ENCODE results near the gene COL1A2. TPM values are rescaled to one million over a fixed set of nuclear protein-coding genes. Genes with fewer than 3 reads are reported as not detected.

The COL1A2 gene
- total and polyA plus RNA-seq, 2 donors (not counting 1 experiment from before 2014, with no cell fraction given): 2,400 to 3,638 TPM

DNA sequence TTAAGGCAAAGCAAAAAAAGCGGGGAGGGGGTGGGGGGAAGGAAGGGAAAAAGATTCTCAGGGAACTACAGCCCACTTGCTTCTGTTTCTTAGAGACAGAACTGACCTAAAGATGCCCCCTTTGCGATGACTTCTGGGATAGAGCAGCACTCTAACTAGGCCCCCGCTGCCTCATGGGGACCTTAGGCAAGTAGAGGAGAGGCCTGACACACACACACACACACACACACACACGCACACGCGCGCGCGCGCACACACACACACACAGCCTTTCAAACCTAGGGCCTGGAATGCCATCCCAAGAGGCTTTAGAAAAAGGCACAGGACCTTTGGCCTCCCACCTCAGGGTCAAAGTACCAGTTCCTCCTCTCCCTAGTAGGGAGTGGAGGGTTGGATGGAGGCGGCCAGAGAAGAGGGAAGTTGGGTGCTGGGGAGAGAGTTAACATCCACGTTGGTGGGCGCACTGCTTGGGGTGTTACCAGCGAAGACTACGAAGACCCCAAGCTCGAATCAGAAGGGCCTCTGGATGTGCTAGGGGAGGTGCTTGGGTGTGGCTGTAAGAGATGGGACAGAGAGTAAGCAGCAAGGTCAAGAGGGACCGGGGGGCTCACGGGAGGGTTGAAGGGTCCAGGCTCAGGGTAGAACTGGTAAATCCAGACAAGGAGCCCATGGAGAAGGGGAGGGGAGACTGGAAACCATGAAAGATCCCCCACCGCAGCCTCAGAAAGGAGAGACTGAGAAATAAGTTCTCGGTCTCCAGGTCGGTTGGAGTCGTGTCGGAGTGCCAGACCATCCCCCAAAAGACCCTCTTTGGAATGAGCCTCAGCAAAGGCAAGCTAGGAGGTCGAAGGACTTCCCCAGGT lies 1.2 kb upstream of the COL1A2 start:
- Histone ChIP-seq H2AFZ (ENCODE audit: low read length) (no peak overlapping the region), H4K20me1 (ENCODE audit: control insufficient read depth, extremely low read depth, insufficient read depth, low read length) (peaks cover 8% of the 10 kb centered on the region), H3K27me3 (ENCODE audit: control insufficient read depth, insufficient read depth, low read length) (no peaks in the 10 kb centered on the region), H3K4me1 (ENCODE audit: control insufficient read depth, extremely low read depth, insufficient read depth, low read length) (peaks cover 13% of the 10 kb centered on the region), H3K79me2 (ENCODE audit: control insufficient read depth, insufficient read depth, low read length) (peaks cover 43% of the 10 kb centered on the region), H3K9me3 (ENCODE audit: control insufficient read depth, insufficient read depth, low read depth, low read length) (no peaks in the 10 kb centered on the region), H3K4me3 (replicated peaks in 1 of 4; ENCODE audit: control extremely low read depth in 1 of 4, insufficient read depth in 1 of 4, low read depth in 3 of 4, low read length in 4 of 4) (peak overlapping the region; percentile 33 to 97 (median 35)), H3K27ac (ENCODE audit: insufficient read depth, low read length) (peak overlapping the region; percentile 96), H3K9ac (ENCODE audit: insufficient read depth, low read length) (peak overlapping the region; percentile 61), H3K4me2 (ENCODE audit: extremely low read depth, insufficient read depth, low read length) (peak overlapping the region; percentile 83), H3K36me3 (ENCODE audit: control insufficient read depth, insufficient read depth, low read length) (peaks cover 5% of the 10 kb centered on the region)
- peak; percentile 54 to 58 for DNase-seq (ENCODE audit: low read depth in 2 of 2)
- no peak for TF ChIP-seq EZH2 (IDR thresholded peaks at IDR 0.05; ENCODE audit: low read length, missing control alignments)
- TF ChIP-seq, protein P1, sequence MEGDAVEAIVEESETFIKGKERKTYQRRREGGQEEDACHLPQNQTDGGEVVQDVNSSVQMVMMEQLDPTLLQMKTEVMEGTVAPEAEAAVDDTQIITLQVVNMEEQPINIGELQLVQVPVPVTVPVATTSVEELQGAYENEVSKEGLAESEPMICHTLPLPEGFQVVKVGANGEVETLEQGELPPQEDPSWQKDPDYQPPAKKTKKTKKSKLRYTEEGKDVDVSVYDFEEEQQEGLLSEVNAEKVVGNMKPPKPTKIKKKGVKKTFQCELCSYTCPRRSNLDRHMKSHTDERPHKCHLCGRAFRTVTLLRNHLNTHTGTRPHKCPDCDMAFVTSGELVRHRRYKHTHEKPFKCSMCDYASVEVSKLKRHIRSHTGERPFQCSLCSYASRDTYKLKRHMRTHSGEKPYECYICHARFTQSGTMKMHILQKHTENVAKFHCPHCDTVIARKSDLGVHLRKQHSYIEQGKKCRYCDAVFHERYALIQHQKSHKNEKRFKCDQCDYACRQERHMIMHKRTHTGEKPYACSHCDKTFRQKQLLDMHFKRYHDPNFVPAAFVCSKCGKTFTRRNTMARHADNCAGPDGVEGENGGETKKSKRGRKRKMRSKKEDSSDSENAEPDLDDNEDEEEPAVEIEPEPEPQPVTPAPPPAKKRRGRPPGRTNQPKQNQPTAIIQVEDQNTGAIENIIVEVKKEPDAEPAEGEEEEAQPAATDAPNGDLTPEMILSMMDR (conservative IDR thresholded peaks at IDR 0.05 in 1 of 2, IDR thresholded peaks at IDR 0.05 in 1 of 2; ENCODE audit: low read depth in 1 of 2, low read length in 2 of 2): no peak

DNA sequence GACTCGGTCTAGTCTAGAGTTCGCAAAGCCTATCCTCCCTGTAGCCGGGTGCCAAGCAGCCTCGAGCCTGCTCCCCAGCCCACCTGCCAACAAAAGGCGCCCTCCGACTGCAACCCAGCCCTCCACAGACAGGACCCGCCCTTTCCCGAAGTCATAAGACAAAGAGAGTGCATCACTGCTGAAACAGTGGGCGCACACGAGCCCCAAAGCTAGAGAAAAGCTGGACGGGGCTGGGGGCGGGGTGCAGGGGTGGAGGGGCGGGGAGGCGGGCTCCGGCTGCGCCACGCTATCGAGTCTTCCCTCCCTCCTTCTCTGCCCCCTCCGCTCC lies 622 bp upstream of the COL1A2 start:
- peak overlapping the region; percentile 61 for H3K9ac ChIP-seq (ENCODE audit: insufficient read depth, low read length)
- peak overlapping the region; percentile 87 to 100 (median 93) for H3K4me3 ChIP-seq (replicated peaks in 1 of 4; ENCODE audit: control extremely low read depth in 1 of 4, insufficient read depth in 1 of 4, low read depth in 3 of 4, low read length in 4 of 4)
- peaks cover 5% of the 10 kb centered on the region for H3K36me3 ChIP-seq (ENCODE audit: control insufficient read depth, insufficient read depth, low read length)
- TF ChIP-seq EZH2 (IDR thresholded peaks at IDR 0.05; ENCODE audit: low read length, missing control alignments): no peak
- TF ChIP-seq, protein P1 (conservative IDR thresholded peaks at IDR 0.05 in 1 of 2, IDR thresholded peaks at IDR 0.05 in 1 of 2; ENCODE audit: low read depth in 1 of 2, low read length in 2 of 2): no peak
- H3K27ac ChIP-seq (ENCODE audit: insufficient read depth, low read length): peak overlapping the region; percentile 96
- DNase-seq (ENCODE audit: low read depth in 2 of 2): peak in 1 of 2 donors; percentile 80
- H2AFZ ChIP-seq (ENCODE audit: low read length): no peak overlapping the region
- H3K27me3 ChIP-seq (ENCODE audit: control insufficient read depth, insufficient read depth, low read length): no peaks in the 10 kb centered on the region
- peaks cover 49% of the 10 kb centered on the region for H3K79me2 ChIP-seq (ENCODE audit: control insufficient read depth, insufficient read depth, low read length)
- peak overlapping the region; percentile 83 for H3K4me2 ChIP-seq (ENCODE audit: extremely low read depth, insufficient read depth, low read length)
- peaks cover 8% of the 10 kb centered on the region for H4K20me1 ChIP-seq (ENCODE audit: control insufficient read depth, extremely low read depth, insufficient read depth, low read length)
- H3K4me1 ChIP-seq (ENCODE audit: control insufficient read depth, extremely low read depth, insufficient read depth, low read length): peaks cover 13% of the 10 kb centered on the region
- no peaks in the 10 kb centered on the region for H3K9me3 ChIP-seq (ENCODE audit: control insufficient read depth, insufficient read depth, low read depth, low read length)

DNA sequence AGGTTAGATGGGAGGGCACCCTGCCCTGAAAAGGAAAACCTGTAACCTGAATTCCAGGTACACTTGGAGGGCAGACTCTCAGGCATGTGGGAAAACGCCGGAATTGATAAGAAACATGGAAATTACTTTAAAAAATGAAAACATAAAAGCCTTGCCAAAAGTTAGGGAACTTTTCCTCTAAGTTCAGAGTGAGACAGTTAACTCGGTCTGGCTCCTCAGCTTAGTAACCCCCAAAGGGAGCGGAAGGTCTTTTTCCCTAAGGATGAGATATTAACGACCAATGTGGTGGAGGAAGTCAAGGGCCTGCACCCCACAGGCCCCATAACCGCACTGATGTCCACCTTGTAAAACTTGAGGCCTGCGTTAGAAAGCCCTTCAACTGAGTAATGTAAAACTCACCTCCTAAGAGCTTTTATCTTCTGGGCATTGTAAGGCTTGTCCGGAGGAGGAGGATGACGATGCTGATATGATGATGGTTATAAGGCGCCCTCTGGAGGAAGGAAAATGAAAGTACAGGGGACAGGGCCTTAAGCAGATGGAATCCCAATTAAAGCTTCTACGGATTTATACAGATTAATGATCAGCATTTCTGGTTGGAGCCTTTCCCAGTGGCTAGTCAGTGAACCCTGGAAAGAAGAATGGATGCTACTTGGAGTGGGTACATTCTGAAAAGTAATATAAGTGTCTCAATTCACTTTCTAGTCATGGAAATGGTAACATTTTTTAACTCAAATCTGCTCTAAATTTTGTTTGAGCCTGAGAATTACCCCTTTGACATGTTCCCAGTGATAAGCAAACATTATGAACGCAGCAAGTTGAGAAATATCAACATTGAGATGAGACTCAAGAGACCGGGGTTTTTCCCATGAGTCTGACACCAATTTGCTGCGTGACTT lies 694 bp downstream of the COL1A2 start:
- peak overlapping the region; percentile 96 for H3K27ac ChIP-seq (ENCODE audit: insufficient read depth, low read length)
- H3K4me3 ChIP-seq (replicated peaks in 1 of 4; ENCODE audit: control extremely low read depth in 1 of 4, insufficient read depth in 1 of 4, low read depth in 3 of 4, low read length in 4 of 4): peak overlapping the region; percentile 87 to 100 (median 93)
- H2AFZ ChIP-seq (ENCODE audit: low read length): no peak overlapping the region
- H3K79me2 ChIP-seq (ENCODE audit: control insufficient read depth, insufficient read depth, low read length): peaks cover 62% of the 10 kb centered on the region
- H3K9ac ChIP-seq (ENCODE audit: insufficient read depth, low read length): peak overlapping the region; percentile 76
- TF ChIP-seq, protein P1 (conservative IDR thresholded peaks at IDR 0.05 in 1 of 2, IDR thresholded peaks at IDR 0.05 in 1 of 2; ENCODE audit: low read depth in 1 of 2, low read length in 2 of 2): peak; percentile 74 to 79
- TF ChIP-seq EZH2 (IDR thresholded peaks at IDR 0.05; ENCODE audit: low read length, missing control alignments): no peak
- H3K4me1 ChIP-seq (ENCODE audit: control insufficient read depth, extremely low read depth, insufficient read depth, low read length): peaks cover 13% of the 10 kb centered on the region
- H3K36me3 ChIP-seq (ENCODE audit: control insufficient read depth, insufficient read depth, low read length): peaks cover 14% of the 10 kb centered on the region
- DNase-seq (ENCODE audit: low read depth in 2 of 2): peak; percentile 81 to 95
- H3K27me3 ChIP-seq (ENCODE audit: control insufficient read depth, insufficient read depth, low read length): no peaks in the 10 kb centered on the region
- H3K4me2 ChIP-seq (ENCODE audit: extremely low read depth, insufficient read depth, low read length): peak overlapping the region; percentile 96
- H4K20me1 ChIP-seq (ENCODE audit: control insufficient read depth, extremely low read depth, insufficient read depth, low read length): peaks cover 11% of the 10 kb centered on the region
- no peaks in the 10 kb centered on the region for H3K9me3 ChIP-seq (ENCODE audit: control insufficient read depth, insufficient read depth, low read depth, low read length)

All from fibroblast of lung (primary cell).